H7 (cell line): Measurements from ENCODE around the gene HNF1A. TPM values are rescaled to one million over a fixed set of nuclear protein-coding genes. Genes with fewer than 3 reads are reported as not detected.
A peak's percentile ranks its signal among the peaks of the same experiment; 100 is the strongest.
"Not testable (repeated sequence)": the region's sequence is repeated elsewhere in the genome, so short reads cannot be mapped to it uniquely, and the experiment has no call there.

ENCODE experiments used
- DNase-seq: peaks from one replicate; pipeline ENCODE4 v3.0.0; 2012
- H3K27me3 ChIP-seq: 2 replicates; pipeline ENCODE4 v1.6.0; 2011; ENCODE audit warnings: mild to moderate bottlenecking, low read length; ENCODE audit not compliant: control insufficient read depth, insufficient read depth
- H3K36me3 ChIP-seq: replicated peaks from 2 replicates; pipeline ENCODE4 v1.5.1; 2011; ENCODE audit warnings: low read length; ENCODE audit not compliant: control insufficient read depth, insufficient read depth
- H3K4me3 ChIP-seq: 2 replicates; pipeline ENCODE4 v1.5.1; 2011; ENCODE audit warnings: low read depth, mild to moderate bottlenecking, control low read depth, low read length, moderate library complexity; ENCODE audit not compliant: insufficient read depth
- total RNA-seq: library from RNA; depleted of rRNA; stranded (reverse); fragments of >200 nt; shearing (Covaris generic); gene quantifications from 2 replicates; pipeline ENCODE4 v1.2.3, GENCODE V29; 2014

The HNF1A gene
- total RNA-seq, 1 experiment from 2014 or later, result not detected

- no peak overlapping the region for H3K4me3 ChIP-seq
- DNase-seq, result no peak
- H3K27me3 ChIP-seq, result no peaks in the 10 kb centered on the region
- H3K36me3 ChIP-seq, result no peaks in the 10 kb centered on the region
These were observed 47.3 kb downstream of the HNF1A start for GRCh38 chr12:121025442-121026226.

GRCh38 chr12:121026274-121027045 lies 48.1 kb downstream of the HNF1A start:
- no peaks in the 10 kb centered on the region for H3K36me3 ChIP-seq
- no peak overlapping the region for H3K4me3 ChIP-seq
- no peaks in the 10 kb centered on the region for H3K27me3 ChIP-seq
- DNase-seq, result peak; percentile 36

- Histone ChIP-seq H3K27me3 (no peaks in the 10 kb centered on the region), H3K4me3 (no peak overlapping the region), H3K36me3 (no peaks in the 10 kb centered on the region)
- DNase-seq, result no peak
These were observed 52.4 kb downstream of the HNF1A start for GRCh38 chr12:121030576-121031212.

- Histone ChIP-seq H3K36me3 (no peaks in the 10 kb centered on the region), H3K27me3 (peaks cover 3% of the 10 kb centered on the region; the same call in 1 of the 2 replicates), H3K4me3 (no peak overlapping the region)
- no peak for DNase-seq
These were observed 55.4 kb downstream of the HNF1A start for GRCh38 chr12:121033625-121034349.

- peaks cover 3% of the 10 kb centered on the region; the same call in 1 of the 2 replicates for H3K27me3 ChIP-seq
- H3K36me3 ChIP-seq, result no peaks in the 10 kb centered on the region
- DNase-seq, result no peak
- no peak overlapping the region for H3K4me3 ChIP-seq
These were observed 56.4 kb downstream of the HNF1A start for GRCh38 chr12:121034616-121035305.

GRCh38 chr12:121036810-121037326 lies 58.5 kb downstream of the HNF1A start:
- no peaks in the 10 kb centered on the region for H3K36me3 ChIP-seq
- no peak overlapping the region for H3K4me3 ChIP-seq
- DNase-seq, result no peak
- H3K27me3 ChIP-seq, result peaks cover 3% of the 10 kb centered on the region; the same call in 1 of the 2 replicates

- Histone ChIP-seq H3K27me3 (peaks cover 3% of the 10 kb centered on the region; the same call in 1 of the 2 replicates), H3K36me3 (no peaks in the 10 kb centered on the region), H3K4me3 (no peak within 1 kb of the TSS)
- DNase-seq, result no peak
These were observed 60.7 kb downstream of the HNF1A start, which contains the start of gene OASL for GRCh38 chr12:121038861-121039668. Gene OASL (minus strand): TSS chr12:121039246. CDS start chr12:121038971, 275 bp downstream.

- Histone ChIP-seq H3K27me3 (peaks cover 3% of the 10 kb centered on the region; the same call in 1 of the 2 replicates), H3K4me3 (no peak overlapping the region), H3K36me3 (no peaks in the 10 kb centered on the region)
- DNase-seq, result no peak
These were observed 64.7 kb downstream of the HNF1A start for GRCh38 chr12:121043067-121043466.

GRCh38 chr12:121047400-121047799 lies 69.1 kb downstream of the HNF1A start:
- DNase-seq, H3K36me3 ChIP-seq, H3K27me3 ChIP-seq, H3K4me3 ChIP-seq: not testable (repeated sequence)

GRCh38 chr12:121048442-121048841 lies 70.1 kb downstream of the HNF1A start:
- Histone ChIP-seq H3K27me3 (no peaks in the 10 kb centered on the region), H3K36me3 (no peaks in the 10 kb centered on the region), H3K4me3 (no peak overlapping the region)
- DNase-seq, result no peak

- Histone ChIP-seq H3K36me3 (no peaks in the 10 kb centered on the region), H3K27me3 (no peaks in the 10 kb centered on the region)
- no peak for DNase-seq
These were observed 72.4 kb downstream of the HNF1A start for GRCh38 chr12:121050725-121051124.

More at GRCh38 chr12:121050725-121051124, 72.4 kb downstream of the HNF1A start:
- no peak overlapping the region for H3K4me3 ChIP-seq
